Measurements from ENCODE around the gene TFCP2.

- TF ChIP-seq, protein P1, sequence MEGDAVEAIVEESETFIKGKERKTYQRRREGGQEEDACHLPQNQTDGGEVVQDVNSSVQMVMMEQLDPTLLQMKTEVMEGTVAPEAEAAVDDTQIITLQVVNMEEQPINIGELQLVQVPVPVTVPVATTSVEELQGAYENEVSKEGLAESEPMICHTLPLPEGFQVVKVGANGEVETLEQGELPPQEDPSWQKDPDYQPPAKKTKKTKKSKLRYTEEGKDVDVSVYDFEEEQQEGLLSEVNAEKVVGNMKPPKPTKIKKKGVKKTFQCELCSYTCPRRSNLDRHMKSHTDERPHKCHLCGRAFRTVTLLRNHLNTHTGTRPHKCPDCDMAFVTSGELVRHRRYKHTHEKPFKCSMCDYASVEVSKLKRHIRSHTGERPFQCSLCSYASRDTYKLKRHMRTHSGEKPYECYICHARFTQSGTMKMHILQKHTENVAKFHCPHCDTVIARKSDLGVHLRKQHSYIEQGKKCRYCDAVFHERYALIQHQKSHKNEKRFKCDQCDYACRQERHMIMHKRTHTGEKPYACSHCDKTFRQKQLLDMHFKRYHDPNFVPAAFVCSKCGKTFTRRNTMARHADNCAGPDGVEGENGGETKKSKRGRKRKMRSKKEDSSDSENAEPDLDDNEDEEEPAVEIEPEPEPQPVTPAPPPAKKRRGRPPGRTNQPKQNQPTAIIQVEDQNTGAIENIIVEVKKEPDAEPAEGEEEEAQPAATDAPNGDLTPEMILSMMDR (IDR thresholded peaks at IDR 0.05; ENCODE audit: insufficient read depth, low read depth, low read length), result no peak
- TF ChIP-seq EZH2 (IDR thresholded peaks at IDR 0.05; ENCODE audit: insufficient read depth, low read length), result no peak
These were observed 87.2 kb downstream of the TFCP2 start for GRCh38 chr12:51085757-51086156.

Measured in astrocyte (in vitro differentiated cells and primary cell).